Measurements from ENCODE around the gene ZNF175. TPM values are rescaled to one million over a fixed set of nuclear protein-coding genes. Genes with fewer than 3 reads are reported as not detected.

Gene ZNF175
- total and polyA plus RNA-seq, 2 experiments from 2014 or later, result 1.1 to 4.1 TPM

GRCh38 chr19:51586103-51586728 is 15.1 kb downstream of the ZNF175 start:
- TF ChIP-seq EZH2 (IDR thresholded peaks at IDR 0.05; ENCODE audit: borderline replicate concordance) (no peak), EZH2phosphoT487 (IDR thresholded peaks at IDR 0.05; ENCODE audit: low read depth, severe bottlenecking, unreplicated experiment) (no peak), CTCF (IDR thresholded peaks at IDR 0.05; ENCODE audit: poor library complexity) (no peak)
- H4K20me1 ChIP-seq (ENCODE audit: insufficient read depth, poor library complexity, severe bottlenecking), result no peaks in the 10 kb centered on the region
- H3K27ac ChIP-seq, result no peak overlapping the region
- H3K27me3 ChIP-seq, result no peaks in the 10 kb centered on the region
- H3K79me2 ChIP-seq, result no peaks in the 10 kb centered on the region
- no peaks in the 10 kb centered on the region for H3K4me1 ChIP-seq (ENCODE audit: insufficient read depth)
- 82% methylated on average over 1 of the region's 1 CpG for WGBS (ENCODE audit: low lambda C conversion rate, missing lambda C conversion rate)
- H3K9me3 ChIP-seq (ENCODE audit: low read depth), result peaks cover 6% of the 10 kb centered on the region
- H2AFZ ChIP-seq, result no peak overlapping the region
- no peak overlapping the region for H3K4me3 ChIP-seq
- no peak for DNase-seq (ENCODE audit: low spot score)
- H3K36me3 ChIP-seq (replicated peaks; ENCODE audit: insufficient read depth, low read depth), result no peaks in the 10 kb centered on the region
- H3K4me2 ChIP-seq, result no peak overlapping the region
- no peaks in the 10 kb centered on the region for H3K9me2 ChIP-seq (replicated peaks; ENCODE audit: insufficient read depth)

GRCh38 chr19:51586799-51587198 is 15.7 kb downstream of the ZNF175 start:
- H3K9me3 ChIP-seq (ENCODE audit: low read depth), result peaks cover 6% of the 10 kb centered on the region
- no peak overlapping the region for H3K27ac ChIP-seq
- H3K4me1 ChIP-seq (ENCODE audit: insufficient read depth), result no peaks in the 10 kb centered on the region
- 80% methylated on average over 4 of the region's 4 CpGs for WGBS (ENCODE audit: low lambda C conversion rate, missing lambda C conversion rate)
- H3K4me3 ChIP-seq, result no peak overlapping the region
- no peak for TF ChIP-seq EZH2 (IDR thresholded peaks at IDR 0.05; ENCODE audit: borderline replicate concordance)
- TF ChIP-seq EZH2phosphoT487 (IDR thresholded peaks at IDR 0.05; ENCODE audit: low read depth, severe bottlenecking, unreplicated experiment), result no peak
- TF ChIP-seq CTCF (IDR thresholded peaks at IDR 0.05; ENCODE audit: poor library complexity), result no peak
- DNase-seq (ENCODE audit: low spot score), result no peak
- no peaks in the 10 kb centered on the region for H3K36me3 ChIP-seq (replicated peaks; ENCODE audit: insufficient read depth, low read depth)
- H2AFZ ChIP-seq, result no peak overlapping the region
- no peak overlapping the region for H3K4me2 ChIP-seq
- no peaks in the 10 kb centered on the region for H3K27me3 ChIP-seq
- no peaks in the 10 kb centered on the region for H3K79me2 ChIP-seq
- H4K20me1 ChIP-seq (ENCODE audit: insufficient read depth, poor library complexity, severe bottlenecking), result no peaks in the 10 kb centered on the region
- no peaks in the 10 kb centered on the region for H3K9me2 ChIP-seq (replicated peaks; ENCODE audit: insufficient read depth)

- H3K79me2 ChIP-seq, result no peaks in the 10 kb centered on the region
- H3K4me2 ChIP-seq, result no peak overlapping the region
- no peak for TF ChIP-seq EZH2phosphoT487 (IDR thresholded peaks at IDR 0.05; ENCODE audit: low read depth, severe bottlenecking, unreplicated experiment)
- TF ChIP-seq EZH2 (IDR thresholded peaks at IDR 0.05; ENCODE audit: borderline replicate concordance), result no peak
- TF ChIP-seq CTCF (IDR thresholded peaks at IDR 0.05; ENCODE audit: poor library complexity), result no peak
- WGBS (ENCODE audit: low lambda C conversion rate, missing lambda C conversion rate), result 77% methylated on average over 9 of the region's 9 CpGs
- H3K9me2 ChIP-seq (replicated peaks; ENCODE audit: insufficient read depth), result no peaks in the 10 kb centered on the region
- no peaks in the 10 kb centered on the region for H3K4me1 ChIP-seq (ENCODE audit: insufficient read depth)
- DNase-seq (ENCODE audit: low spot score), result no peak
- H3K36me3 ChIP-seq (replicated peaks; ENCODE audit: insufficient read depth, low read depth), result no peaks in the 10 kb centered on the region
- H2AFZ ChIP-seq, result no peak overlapping the region
- peaks cover 6% of the 10 kb centered on the region for H3K9me3 ChIP-seq (ENCODE audit: low read depth)
- no peak overlapping the region for H3K27ac ChIP-seq
- no peaks in the 10 kb centered on the region for H3K27me3 ChIP-seq
- H3K4me3 ChIP-seq, result no peak overlapping the region
- no peaks in the 10 kb centered on the region for H4K20me1 ChIP-seq (ENCODE audit: insufficient read depth, poor library complexity, severe bottlenecking)
Observed at GRCh38 chr19:51587264-51588191, 16.4 kb downstream of the ZNF175 start.

Data from hepatocyte (in vitro differentiated cells).